Esophagus muscularis mucosa (tissue), 4 donors: ENCODE measurements around the gene PSMD6.

Experiments
- EP300 ChIP-seq: sonication (generic); formaldehyde crosslinking; IDR thresholded peaks from one replicate; pipeline ENCODE4 v1.6.1; 2017; ENCODE audit warnings: antibody characterized with exemption
- POLR2A ChIP-seq: fragments of 450-650 bp; IDR thresholded peaks from one replicate; pipeline ENCODE4 v1.6.1; 2017; ENCODE audit warnings: antibody characterized with exemption, moderate library complexity, mild to moderate bottlenecking, low read depth
- TF ChIP-seq, protein P1 (sequence below), 3 experiments: fragments of 200-600 bp in 2 of 3; fragments of 450-650 bp in 1 of 3; sonication (generic) in 2 of 3; IDR thresholded peaks; one replicate each; pipeline ENCODE4 v1.5.1; 2017 to 2019; ENCODE audit warnings: antibody characterized with exemption in 3 of 3, mild to moderate bottlenecking in 2 of 3, moderate library complexity in 1 of 3

DNA sequence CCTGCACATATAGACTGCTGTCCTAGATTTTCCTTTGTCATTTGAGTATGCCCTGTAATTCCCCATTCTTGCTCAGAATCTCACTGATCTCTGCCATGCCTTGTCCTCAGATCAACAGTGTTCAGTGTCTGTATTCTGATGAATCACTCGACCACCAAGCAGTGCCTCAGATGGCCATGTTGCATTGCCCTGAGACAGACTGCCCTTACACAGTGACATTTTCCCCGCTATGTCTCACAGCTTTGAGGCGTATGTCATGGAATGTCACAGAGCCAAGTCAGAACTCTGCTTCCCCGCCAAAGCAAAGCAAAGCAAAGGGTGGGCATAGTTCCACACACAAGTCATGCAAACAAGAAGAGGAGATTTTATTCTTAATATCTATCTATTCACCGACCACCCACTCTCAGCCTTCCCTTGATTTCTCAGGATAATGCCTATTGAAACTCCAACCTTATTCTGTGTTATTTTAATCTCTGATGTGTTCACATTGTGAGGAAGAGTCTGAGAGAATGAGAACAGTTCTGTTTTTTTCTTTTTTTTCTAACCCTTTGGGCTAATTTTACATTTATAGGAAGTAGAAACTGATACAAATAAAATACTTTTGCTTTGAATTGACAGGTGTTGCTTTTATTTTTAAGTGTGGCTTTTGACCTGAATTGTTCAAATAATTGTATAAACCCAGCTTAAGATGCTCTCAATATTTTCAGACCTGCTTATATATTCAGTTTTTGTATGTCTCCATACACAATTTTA is 16.9 kb upstream of the PSMD6 start:
- TF ChIP-seq, protein P1, sequence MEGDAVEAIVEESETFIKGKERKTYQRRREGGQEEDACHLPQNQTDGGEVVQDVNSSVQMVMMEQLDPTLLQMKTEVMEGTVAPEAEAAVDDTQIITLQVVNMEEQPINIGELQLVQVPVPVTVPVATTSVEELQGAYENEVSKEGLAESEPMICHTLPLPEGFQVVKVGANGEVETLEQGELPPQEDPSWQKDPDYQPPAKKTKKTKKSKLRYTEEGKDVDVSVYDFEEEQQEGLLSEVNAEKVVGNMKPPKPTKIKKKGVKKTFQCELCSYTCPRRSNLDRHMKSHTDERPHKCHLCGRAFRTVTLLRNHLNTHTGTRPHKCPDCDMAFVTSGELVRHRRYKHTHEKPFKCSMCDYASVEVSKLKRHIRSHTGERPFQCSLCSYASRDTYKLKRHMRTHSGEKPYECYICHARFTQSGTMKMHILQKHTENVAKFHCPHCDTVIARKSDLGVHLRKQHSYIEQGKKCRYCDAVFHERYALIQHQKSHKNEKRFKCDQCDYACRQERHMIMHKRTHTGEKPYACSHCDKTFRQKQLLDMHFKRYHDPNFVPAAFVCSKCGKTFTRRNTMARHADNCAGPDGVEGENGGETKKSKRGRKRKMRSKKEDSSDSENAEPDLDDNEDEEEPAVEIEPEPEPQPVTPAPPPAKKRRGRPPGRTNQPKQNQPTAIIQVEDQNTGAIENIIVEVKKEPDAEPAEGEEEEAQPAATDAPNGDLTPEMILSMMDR (IDR thresholded peaks at IDR 0.05) = no peak
- TF ChIP-seq EP300 (no peak), POLR2A (no peak)
